Raji (cell line): ENCODE data around the gene SSU72.

Experiments
- POLR2A ChIP-seq: IDR thresholded peaks from 2 replicates; pipeline ENCODE4 v1.6.1; 2011; ENCODE audit warnings: low read depth, low read length, control low read depth; ENCODE audit not compliant: insufficient read depth

Gene SSU72

GRCh38 chr1:1615256-1616044 lies 40.8 kb upstream of the SSU72 start, which contains the start of gene MIB2:
MIB2 (plus strand) TSS chr1:1615500; CDS start chr1:1623453, 7,953 bp downstream.
- peak; percentile 92 for TF ChIP-seq POLR2A

GRCh38 chr1:1614954-1615255 lies 40.2 kb upstream of the SSU72 start:
- TF ChIP-seq POLR2A = no peak

GRCh38 chr1:1614204-1614953 lies 39.7 kb upstream of the SSU72 start:
- TF ChIP-seq POLR2A = no peak

GRCh38 chr1:1613509-1614082 lies 38.9 kb upstream of the SSU72 start:
- TF ChIP-seq POLR2A = no peak

- TF ChIP-seq POLR2A = no peak
Measured at GRCh38 chr1:1612104-1612400, 37.4 kb upstream of the SSU72 start.

- TF ChIP-seq POLR2A = no peak
Measured at GRCh38 chr1:1610796-1611195, 36.1 kb upstream of the SSU72 start.

GRCh38 chr1:1609822-1610485 lies 35.3 kb upstream of the SSU72 start:
- TF ChIP-seq POLR2A = no peak

- no peak for TF ChIP-seq POLR2A
Measured at GRCh38 chr1:1606232-1606631, 31.6 kb upstream of the SSU72 start.

- TF ChIP-seq POLR2A = no peak
Measured at GRCh38 chr1:1605724-1606123, 31.1 kb upstream of the SSU72 start.

GRCh38 chr1:1605034-1605591 lies 30.4 kb upstream of the SSU72 start:
- no peak for TF ChIP-seq POLR2A

GRCh38 chr1:1604374-1605033 lies 29.8 kb upstream of the SSU72 start:
- TF ChIP-seq POLR2A = no peak

GRCh38 chr1:1603671-1604373 lies 29.2 kb upstream of the SSU72 start:
- TF ChIP-seq POLR2A = no peak

- TF ChIP-seq POLR2A = no peak
Measured at GRCh38 chr1:1602968-1603506, 28.4 kb upstream of the SSU72 start.
